Activated T-cell treated with anti-CD3 and anti-CD28 coated beads, Interleukin-2, amount 50 U/mL, for 4 hours (primary cell): ENCODE results near the gene CD151. TPM values are rescaled to one million over a fixed set of nuclear protein-coding genes. Genes with fewer than 3 reads are reported as not detected.

Experiments
- ATAC-seq, 2 donors: fragments of 200-7000 bp; cut with Tn5 transposase; one replicate each; pipeline ENCODE4 v1.10.0; 2021
- DNase-seq: peaks from one replicate; pipeline ENCODE4 v3.0.0-alpha.2; 2020
- H3K27me3 Mint-ChIP-seq: one replicate; pipeline ENCODE4 v1.8.0; 2021; ENCODE audit warnings: low read depth, mixed read lengths
- H3K36me3 Mint-ChIP-seq: one replicate; pipeline ENCODE4 v1.8.0; 2022; ENCODE audit warnings: mixed read lengths; ENCODE audit not compliant: insufficient read depth
- H3K4me1 Mint-ChIP-seq: one replicate; pipeline ENCODE4 v1.8.0; 2021; ENCODE audit warnings: low read depth, mixed read lengths
- H3K4me3 Mint-ChIP-seq: one replicate; pipeline ENCODE4 v1.8.0; 2021; ENCODE audit warnings: mild to moderate bottlenecking, moderate library complexity, mixed read lengths
- H3K9me3 Mint-ChIP-seq: one replicate; pipeline ENCODE4 v1.8.0; 2021; ENCODE audit warnings: mixed read lengths
- total RNA-seq, 3 donors: library from RNA; stranded (reverse); gene quantifications; one replicate each; pipeline ENCODE4 v1.2.1, GENCODE V29; 2021

The CD151 gene
- total RNA-seq, 3 donors from 2014 or later: 33.5 to 39.2 (median 35.6) TPM

GRCh38 chr11:846496-847098 lies 13.8 kb downstream of the CD151 start:
- H3K4me3 Mint-ChIP-seq: no peak overlapping the region
- ATAC-seq (no peak), DNase-seq (no peak)
- H3K4me1 Mint-ChIP-seq: peaks cover 12% of the 10 kb centered on the region
- H3K27me3 Mint-ChIP-seq: peaks cover 10% of the 10 kb centered on the region
- H3K9me3 Mint-ChIP-seq: no peaks in the 10 kb centered on the region
- H3K36me3 Mint-ChIP-seq: no peaks in the 10 kb centered on the region

DNA sequence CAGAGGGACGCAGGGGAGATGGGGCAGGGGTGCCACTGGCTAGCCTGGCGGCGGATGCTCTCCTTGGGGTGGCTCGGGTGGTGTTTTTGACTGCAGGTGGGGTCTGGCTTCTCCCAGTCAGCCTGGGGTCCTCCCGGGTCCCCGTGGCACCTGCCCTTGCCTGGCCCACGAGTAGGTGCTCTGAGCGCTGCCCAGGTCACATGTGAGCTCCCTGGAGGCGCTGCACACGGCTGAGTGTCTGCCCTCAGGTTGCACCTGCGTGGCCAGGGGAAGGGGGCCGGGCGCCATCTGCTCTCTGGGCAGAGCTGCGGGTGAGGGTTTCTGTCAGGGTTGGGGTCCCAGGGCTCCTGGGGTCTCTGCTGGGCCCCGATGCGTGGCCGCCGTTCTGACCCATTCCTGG lies 15.1 kb downstream of the CD151 start:
- Mint-ChIP-seq H3K9me3 (no peaks in the 10 kb centered on the region), H3K4me1 (peaks cover 12% of the 10 kb centered on the region), H3K4me3 (no peak overlapping the region), H3K27me3 (peaks cover 10% of the 10 kb centered on the region), H3K36me3 (no peaks in the 10 kb centered on the region)
- ATAC-seq (no peak), DNase-seq (no peak)

GRCh38 chr11:848380-848931 lies 15.7 kb downstream of the CD151 start:
- H3K9me3 Mint-ChIP-seq: no peaks in the 10 kb centered on the region
- DNase-seq (peak; percentile 60), ATAC-seq (peak; percentile 57 to 76)
- peaks cover 8% of the 10 kb centered on the region for H3K27me3 Mint-ChIP-seq
- peaks cover 10% of the 10 kb centered on the region for H3K4me1 Mint-ChIP-seq
- H3K36me3 Mint-ChIP-seq: no peaks in the 10 kb centered on the region
- H3K4me3 Mint-ChIP-seq: peak overlapping the region; percentile 54

- no peaks in the 10 kb centered on the region for H3K9me3 Mint-ChIP-seq
- no peaks in the 10 kb centered on the region for H3K36me3 Mint-ChIP-seq
- ATAC-seq: peak; percentile 37 to 53
- H3K4me1 Mint-ChIP-seq: peaks cover 5% of the 10 kb centered on the region
- H3K4me3 Mint-ChIP-seq: peak overlapping the region; percentile 65
- peaks cover 8% of the 10 kb centered on the region for H3K27me3 Mint-ChIP-seq
- peak; percentile 34 for DNase-seq
These were observed 16.5 kb downstream of the CD151 start for GRCh38 chr11:849104-849824.

GRCh38 chr11:849951-850774 lies 17.4 kb downstream of the CD151 start:
- ATAC-seq (peak; percentile 29), DNase-seq (no peak)
- peak overlapping the region; percentile 45 for H3K4me3 Mint-ChIP-seq
- no peaks in the 10 kb centered on the region for H3K36me3 Mint-ChIP-seq
- peaks cover 8% of the 10 kb centered on the region for H3K27me3 Mint-ChIP-seq
- H3K4me1 Mint-ChIP-seq: peaks cover 5% of the 10 kb centered on the region
- no peaks in the 10 kb centered on the region for H3K9me3 Mint-ChIP-seq

GRCh38 chr11:850775-851763 lies 18.3 kb downstream of the CD151 start:
- H3K36me3 Mint-ChIP-seq: no peaks in the 10 kb centered on the region
- peaks cover 5% of the 10 kb centered on the region for H3K4me1 Mint-ChIP-seq
- DNase-seq: no peak
- no peaks in the 10 kb centered on the region for H3K9me3 Mint-ChIP-seq
- no peak for ATAC-seq
- H3K4me3 Mint-ChIP-seq: no peak overlapping the region
- peaks cover 8% of the 10 kb centered on the region for H3K27me3 Mint-ChIP-seq

DNA sequence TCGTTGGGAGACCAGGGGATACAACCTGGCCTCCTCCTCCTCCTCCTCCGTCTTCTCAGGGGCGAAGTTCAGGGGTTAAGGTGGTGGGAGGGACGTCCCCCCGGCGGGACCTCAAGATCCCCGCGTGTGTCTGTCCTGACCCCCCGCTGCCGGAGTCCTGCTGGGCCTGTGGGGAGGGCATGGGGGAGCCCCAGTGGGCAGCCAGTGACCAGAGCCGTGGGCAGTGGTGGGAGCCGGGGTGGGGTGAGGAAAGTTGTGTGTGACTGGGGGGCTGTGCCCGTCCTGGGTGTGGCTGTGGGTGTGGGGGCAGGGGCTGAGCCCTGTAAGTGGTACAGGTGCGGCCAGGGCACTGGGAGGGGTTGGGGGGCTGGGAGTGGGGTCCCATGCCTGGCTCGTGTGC lies 20.0 kb downstream of the CD151 start:
- Mint-ChIP-seq H3K4me1 (peaks cover 9% of the 10 kb centered on the region), H3K27me3 (peaks cover 5% of the 10 kb centered on the region), H3K36me3 (no peaks in the 10 kb centered on the region), H3K4me3 (no peak overlapping the region), H3K9me3 (no peaks in the 10 kb centered on the region)
- DNase-seq (no peak), ATAC-seq (no peak)

GRCh38 chr11:853682-854448 lies 21.1 kb downstream of the CD151 start:
- Mint-ChIP-seq H3K9me3 (no peaks in the 10 kb centered on the region), H3K4me3 (no peak overlapping the region), H3K36me3 (no peaks in the 10 kb centered on the region), H3K27me3 (peaks cover under 1% of the 10 kb centered on the region), H3K4me1 (peaks cover 4% of the 10 kb centered on the region)
- DNase-seq: no peak
- no peak for ATAC-seq

GRCh38 chr11:854601-855329 lies 22.0 kb downstream of the CD151 start:
- no peak overlapping the region for H3K4me3 Mint-ChIP-seq
- DNase-seq (no peak), ATAC-seq (no peak)
- H3K9me3 Mint-ChIP-seq: no peaks in the 10 kb centered on the region
- no peaks in the 10 kb centered on the region for H3K27me3 Mint-ChIP-seq
- H3K36me3 Mint-ChIP-seq: no peaks in the 10 kb centered on the region
- peaks cover 4% of the 10 kb centered on the region for H3K4me1 Mint-ChIP-seq

GRCh38 chr11:855330-855674 lies 22.6 kb downstream of the CD151 start:
- Mint-ChIP-seq H3K9me3 (no peaks in the 10 kb centered on the region), H3K27me3 (no peaks in the 10 kb centered on the region), H3K4me3 (no peak overlapping the region), H3K4me1 (peaks cover 4% of the 10 kb centered on the region), H3K36me3 (no peaks in the 10 kb centered on the region)
- DNase-seq (no peak), ATAC-seq (no peak)

- no peak overlapping the region for H3K4me3 Mint-ChIP-seq
- no peaks in the 10 kb centered on the region for H3K9me3 Mint-ChIP-seq
- ATAC-seq (no peak), DNase-seq (no peak)
- H3K4me1 Mint-ChIP-seq: peaks cover 4% of the 10 kb centered on the region
- no peaks in the 10 kb centered on the region for H3K27me3 Mint-ChIP-seq
- H3K36me3 Mint-ChIP-seq: no peaks in the 10 kb centered on the region
These were observed 23.0 kb downstream of the CD151 start for GRCh38 chr11:855796-856195.

DNA sequence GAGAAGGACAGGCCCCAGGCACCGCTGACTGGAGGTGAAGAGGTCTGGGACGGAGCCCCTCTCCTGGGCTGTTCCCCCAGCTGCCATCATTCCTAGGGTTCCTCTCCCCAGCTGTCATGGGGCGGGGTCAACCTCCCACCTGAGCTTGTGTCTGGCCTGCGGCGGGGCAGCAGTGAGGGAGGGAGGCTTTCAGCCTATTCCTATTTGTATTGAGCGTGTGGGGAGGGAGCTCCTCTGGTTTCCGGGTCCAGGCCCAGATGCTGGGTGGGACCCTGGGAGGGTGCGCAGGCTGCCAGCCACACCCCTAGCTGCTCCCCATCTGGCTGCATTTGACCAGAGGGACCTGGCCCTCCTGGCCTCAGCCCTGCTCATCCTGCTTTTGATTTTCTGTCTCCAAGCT lies 23.6 kb downstream of the CD151 start:
- Mint-ChIP-seq H3K4me3 (no peak overlapping the region), H3K4me1 (peaks cover 4% of the 10 kb centered on the region), H3K27me3 (no peaks in the 10 kb centered on the region), H3K36me3 (no peaks in the 10 kb centered on the region), H3K9me3 (no peaks in the 10 kb centered on the region)
- no peak for ATAC-seq
- DNase-seq: no peak
